Stomach smooth muscle (tissue), 2 donors: Measurements from ENCODE around the gene SLC35F1.

ENCODE experiments used
- H3K27ac ChIP-seq: one replicate; pipeline ENCODE4 v1.7.0; 2013; ENCODE audit warnings: mild to moderate bottlenecking, low read length, inconsistent platforms
- H3K27me3 ChIP-seq, 2 donors: one replicate each; pipeline ENCODE4 v1.7.0; 2013; ENCODE audit warnings: low read length in 2 of 2; ENCODE audit not compliant: insufficient read depth in 2 of 2, control insufficient read depth in 1 of 2
- H3K36me3 ChIP-seq, 2 donors: one replicate each; pipeline ENCODE4 v1.7.0; 2013; ENCODE audit warnings: low read length in 2 of 2; ENCODE audit not compliant: control insufficient read depth in 2 of 2, insufficient read depth in 2 of 2
- H3K4me1 ChIP-seq: one replicate; pipeline ENCODE4 v1.7.0; 2013; ENCODE audit warnings: low read length; ENCODE audit not compliant: control insufficient read depth, insufficient read depth
- H3K4me3 ChIP-seq, 2 donors: one replicate each; pipeline ENCODE4 v1.7.0; 2013; ENCODE audit warnings: low read length in 2 of 2
- H3K9ac ChIP-seq, 2 donors: one replicate each; pipeline ENCODE4 v1.7.0; 2013; ENCODE audit warnings: low read length in 2 of 2, mild to moderate bottlenecking in 1 of 2
- H3K9me3 ChIP-seq, 2 donors: one replicate each; pipeline ENCODE4 v1.7.0; 2013; ENCODE audit warnings: low read length in 2 of 2; ENCODE audit not compliant: control insufficient read depth in 2 of 2
- donor health status: healthy.
- donor health status: Pancreatic carcinoma.

Gene SLC35F1

GRCh38 chr6:117909638-117910037 lies 2.6 kb downstream of the SLC35F1 start:
- H3K9ac ChIP-seq, result no peak overlapping the region
- peaks cover 10% of the 10 kb centered on the region for H3K4me1 ChIP-seq
- H3K4me3 ChIP-seq, result no peak overlapping the region
- H3K36me3 ChIP-seq, result no peaks in the 10 kb centered on the region
- peaks cover 11 to 12% of the 10 kb centered on the region in 2 donors for H3K27me3 ChIP-seq
- H3K27ac ChIP-seq, result no peak overlapping the region
- no peaks in the 10 kb centered on the region for H3K9me3 ChIP-seq

GRCh38 chr6:117910549-117910948 lies 3.5 kb downstream of the SLC35F1 start:
- H3K27ac ChIP-seq, result no peak overlapping the region
- no peak overlapping the region for H3K4me3 ChIP-seq
- H3K4me1 ChIP-seq, result peaks cover 10% of the 10 kb centered on the region
- H3K27me3 ChIP-seq, result peaks cover 9 to 12% of the 10 kb centered on the region in 2 donors
- H3K36me3 ChIP-seq, result no peaks in the 10 kb centered on the region
- no peak overlapping the region for H3K9ac ChIP-seq
- H3K9me3 ChIP-seq, result no peaks in the 10 kb centered on the region

- H3K27me3 ChIP-seq, result peaks cover 9 to 12% of the 10 kb centered on the region in 2 donors
- no peaks in the 10 kb centered on the region for H3K9me3 ChIP-seq
- H3K27ac ChIP-seq, result no peak overlapping the region
These were observed 4.1 kb downstream of the SLC35F1 start for GRCh38 chr6:117911150-117911549.

GRCh38 chr6:117911660-117912059 lies 4.6 kb downstream of the SLC35F1 start:
- H3K27me3 ChIP-seq, result peaks cover 9 to 12% of the 10 kb centered on the region in 2 donors
- no peak overlapping the region for H3K9ac ChIP-seq
- no peak overlapping the region for H3K4me3 ChIP-seq
- H3K27ac ChIP-seq, result no peak overlapping the region
- no peaks in the 10 kb centered on the region for H3K36me3 ChIP-seq
- H3K9me3 ChIP-seq, result no peaks in the 10 kb centered on the region
- peaks cover 10% of the 10 kb centered on the region for H3K4me1 ChIP-seq

More at GRCh38 chr6:117911150-117911549, 4.1 kb downstream of the SLC35F1 start:
- Histone ChIP-seq H3K4me1 (peaks cover 10% of the 10 kb centered on the region), H3K9ac (no peak overlapping the region), H3K36me3 (no peaks in the 10 kb centered on the region), H3K4me3 (no peak overlapping the region)

- no peak overlapping the region for H3K27ac ChIP-seq
- H3K9me3 ChIP-seq, result no peaks in the 10 kb centered on the region
These were observed 8.8 kb downstream of the SLC35F1 start for GRCh38 chr6:117915846-117916245.

GRCh38 chr6:117916483-117916882 lies 9.4 kb downstream of the SLC35F1 start:
- H3K36me3 ChIP-seq, result no peaks in the 10 kb centered on the region
- H3K9me3 ChIP-seq, result no peaks in the 10 kb centered on the region
- H3K4me1 ChIP-seq, result peaks cover 11% of the 10 kb centered on the region
- H3K4me3 ChIP-seq, result no peak overlapping the region
- H3K27ac ChIP-seq, result no peak overlapping the region
- H3K9ac ChIP-seq, result no peak overlapping the region
- peaks cover 13 to 16% of the 10 kb centered on the region in 2 donors for H3K27me3 ChIP-seq

More at GRCh38 chr6:117915846-117916245, 8.8 kb downstream of the SLC35F1 start:
- H3K27me3 ChIP-seq, result peaks cover 12 to 13% of the 10 kb centered on the region in 2 donors
- peaks cover 11% of the 10 kb centered on the region for H3K4me1 ChIP-seq
- H3K36me3 ChIP-seq, result no peaks in the 10 kb centered on the region
- no peak overlapping the region for H3K9ac ChIP-seq
- H3K4me3 ChIP-seq, result no peak overlapping the region

GRCh38 chr6:117917176-117917575 lies 10.1 kb downstream of the SLC35F1 start:
- peaks cover 11% of the 10 kb centered on the region for H3K4me1 ChIP-seq
- H3K27ac ChIP-seq, result no peak overlapping the region
- H3K27me3 ChIP-seq, result peaks cover 13 to 16% of the 10 kb centered on the region in 2 donors
- H3K9ac ChIP-seq, result no peak overlapping the region
- no peaks in the 10 kb centered on the region for H3K36me3 ChIP-seq
- no peak overlapping the region for H3K4me3 ChIP-seq
- H3K9me3 ChIP-seq, result no peaks in the 10 kb centered on the region

- no peak overlapping the region for H3K9ac ChIP-seq
- no peaks in the 10 kb centered on the region for H3K9me3 ChIP-seq
- H3K4me3 ChIP-seq, result no peak overlapping the region
- H3K36me3 ChIP-seq, result no peaks in the 10 kb centered on the region
- H3K4me1 ChIP-seq, result peaks cover 11% of the 10 kb centered on the region
- H3K27ac ChIP-seq, result no peak overlapping the region
- peaks cover 13 to 16% of the 10 kb centered on the region in 2 donors for H3K27me3 ChIP-seq
These were observed 11.4 kb downstream of the SLC35F1 start for GRCh38 chr6:117918454-117918853.

- Histone ChIP-seq H3K9ac (no peak overlapping the region), H3K36me3 (no peaks in the 10 kb centered on the region), H3K27me3 (peaks cover 13 to 16% of the 10 kb centered on the region in 2 donors), H3K9me3 (no peaks in the 10 kb centered on the region), H3K4me3 (peak overlapping the region in 1 of 2 donors; percentile 64), H3K4me1 (peaks cover 11% of the 10 kb centered on the region), H3K27ac (no peak overlapping the region)
These were observed 12.2 kb downstream of the SLC35F1 start for GRCh38 chr6:117919275-117919674.

GRCh38 chr6:117919775-117920729 lies 13.0 kb downstream of the SLC35F1 start:
- H3K4me3 ChIP-seq, result peak overlapping the region in 1 of 2 donors; percentile 64
- H3K36me3 ChIP-seq, result no peaks in the 10 kb centered on the region
- no peaks in the 10 kb centered on the region for H3K9me3 ChIP-seq
- H3K4me1 ChIP-seq, result peaks cover 11% of the 10 kb centered on the region
- no peak overlapping the region for H3K9ac ChIP-seq
- peaks cover 13 to 16% of the 10 kb centered on the region in 2 donors for H3K27me3 ChIP-seq
- H3K27ac ChIP-seq, result no peak overlapping the region

- Histone ChIP-seq H3K27ac (no peak overlapping the region), H3K9me3 (no peaks in the 10 kb centered on the region), H3K9ac (no peak overlapping the region)
These were observed 17.6 kb downstream of the SLC35F1 start for GRCh38 chr6:117924690-117925089.

More at GRCh38 chr6:117924690-117925089, 17.6 kb downstream of the SLC35F1 start:
- no peak overlapping the region for H3K4me3 ChIP-seq
- peaks cover 0 to 7% of the 10 kb centered on the region in 2 donors for H3K27me3 ChIP-seq
- peaks cover 9% of the 10 kb centered on the region for H3K4me1 ChIP-seq
- H3K36me3 ChIP-seq, result no peaks in the 10 kb centered on the region
